Thyroid gland (tissue), 4 donors: ENCODE results near the gene CMSS1.

Experiments used
- POLR2A ChIP-seq, 2 donors: fragments of 450-650 bp; IDR thresholded peaks; one replicate each; pipeline ENCODE4 v1.6.1; 2017; ENCODE audit warnings: antibody characterized with exemption in 2 of 2, mild to moderate bottlenecking in 2 of 2, moderate library complexity in 1 of 2
- TF ChIP-seq, protein P1 (sequence below), 6 experiments: fragments of 200-600 bp in 3 of 6; fragments of 450-650 bp in 3 of 6; sonication (generic) in 3 of 6; IDR thresholded peaks; one replicate each; pipeline ENCODE4 v1.5.1; 2016 to 2019; ENCODE audit warnings: antibody characterized with exemption in 6 of 6, mild to moderate bottlenecking in 2 of 6, inconsistent platforms in 1 of 6, moderate library complexity in 1 of 6

DNA sequence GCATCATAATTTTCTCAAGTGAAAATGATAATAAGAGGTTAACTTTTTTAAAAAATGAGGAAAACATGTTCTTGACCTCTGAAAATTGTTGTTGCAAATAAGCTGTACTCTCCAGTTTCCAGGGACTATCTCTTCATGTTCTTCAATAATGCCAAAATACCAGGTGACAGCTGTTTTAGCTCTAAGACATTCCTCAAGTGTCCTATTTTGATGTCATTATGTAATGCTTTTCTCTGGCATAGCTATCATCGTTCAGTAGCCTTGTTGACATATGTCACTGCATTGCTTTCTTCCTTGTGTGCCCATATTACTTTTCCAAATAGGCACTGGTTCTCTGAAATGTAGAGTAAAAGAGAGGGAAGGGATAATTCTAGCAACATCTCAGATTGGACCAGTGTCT is 302.4 kb downstream of the CMSS1 start:
- TF ChIP-seq, protein P1, sequence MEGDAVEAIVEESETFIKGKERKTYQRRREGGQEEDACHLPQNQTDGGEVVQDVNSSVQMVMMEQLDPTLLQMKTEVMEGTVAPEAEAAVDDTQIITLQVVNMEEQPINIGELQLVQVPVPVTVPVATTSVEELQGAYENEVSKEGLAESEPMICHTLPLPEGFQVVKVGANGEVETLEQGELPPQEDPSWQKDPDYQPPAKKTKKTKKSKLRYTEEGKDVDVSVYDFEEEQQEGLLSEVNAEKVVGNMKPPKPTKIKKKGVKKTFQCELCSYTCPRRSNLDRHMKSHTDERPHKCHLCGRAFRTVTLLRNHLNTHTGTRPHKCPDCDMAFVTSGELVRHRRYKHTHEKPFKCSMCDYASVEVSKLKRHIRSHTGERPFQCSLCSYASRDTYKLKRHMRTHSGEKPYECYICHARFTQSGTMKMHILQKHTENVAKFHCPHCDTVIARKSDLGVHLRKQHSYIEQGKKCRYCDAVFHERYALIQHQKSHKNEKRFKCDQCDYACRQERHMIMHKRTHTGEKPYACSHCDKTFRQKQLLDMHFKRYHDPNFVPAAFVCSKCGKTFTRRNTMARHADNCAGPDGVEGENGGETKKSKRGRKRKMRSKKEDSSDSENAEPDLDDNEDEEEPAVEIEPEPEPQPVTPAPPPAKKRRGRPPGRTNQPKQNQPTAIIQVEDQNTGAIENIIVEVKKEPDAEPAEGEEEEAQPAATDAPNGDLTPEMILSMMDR (IDR thresholded peaks at IDR 0.05), result no peak
- no peak for TF ChIP-seq POLR2A (IDR thresholded peaks at IDR 0.05)
